Keratinocyte (primary cell): ENCODE measurements around the gene SRSF8. TPM values are rescaled to one million over a fixed set of nuclear protein-coding genes. Genes with fewer than 3 reads are reported as not detected.

ENCODE experiments used
- DNase-seq: peaks from one replicate; pipeline ENCODE4 v3.0.0-alpha.2; 2011; ENCODE audit warnings: low read depth, missing footprints, low spot score
- FAIRE-seq: peaks from 2 replicates; lab custom pipeline; 2011; peaks lifted over from hg19 to GRCh38; lab: Jason Lieb, UNC
- H2AFZ ChIP-seq: 2 replicates; pipeline ENCODE4 v1.6.0; 2012; ENCODE audit warnings: low read length, control low read depth, inconsistent platforms; ENCODE audit not compliant: control insufficient read depth
- H3K27ac ChIP-seq: 2 replicates; pipeline ENCODE4 v1.5.1; 2011; ENCODE audit warnings: low read length; ENCODE audit not compliant: control insufficient read depth, insufficient read depth
- H3K27me3 ChIP-seq: 3 replicates; pipeline ENCODE4 v1.6.0; 2011; ENCODE audit warnings: low read length; ENCODE audit not compliant: control insufficient read depth, insufficient read depth; ENCODE audit errors: extremely low read depth
- H3K36me3 ChIP-seq, 2 experiments: 2 replicates in 1 of 2; 3 replicates in 1 of 2; pipeline ENCODE4 v1.5.1; 2011; ENCODE audit warnings: low read length in 2 of 2, mild to moderate bottlenecking in 1 of 2; ENCODE audit not compliant: control insufficient read depth in 2 of 2, insufficient read depth in 2 of 2; ENCODE audit errors: extremely low read depth in 1 of 2
- H3K4me1 ChIP-seq: 3 replicates; pipeline ENCODE4 v1.5.1; 2011; ENCODE audit warnings: low read length; ENCODE audit not compliant: control insufficient read depth, insufficient read depth; ENCODE audit errors: extremely low read depth
- H3K4me2 ChIP-seq: 3 replicates; pipeline ENCODE4 v1.6.0; 2011; ENCODE audit warnings: low read depth, low read length; ENCODE audit not compliant: control insufficient read depth, insufficient read depth; ENCODE audit errors: extremely low read depth
- H3K4me3 ChIP-seq, 3 experiments: fragments of 200-600 bp in 1 of 3; sonication (generic) in 1 of 3; 2 replicates in 2 of 3; 3 replicates in 1 of 3; pipeline ENCODE4 v1.5.1; 2011 to 2016; ENCODE audit warnings: low read length in 3 of 3, mild to moderate bottlenecking in 3 of 3, control low read depth in 2 of 3, inconsistent platforms in 1 of 3, low read depth in 1 of 3, mixed read lengths in 1 of 3, mixed run types in 1 of 3, moderate library complexity in 1 of 3; ENCODE audit not compliant: control insufficient read depth in 2 of 3, insufficient read depth in 2 of 3; ENCODE audit errors: extremely low read depth in 1 of 3
- H3K79me2 ChIP-seq: 2 replicates; pipeline ENCODE4 v1.6.0; 2012; ENCODE audit warnings: low read length; ENCODE audit not compliant: control insufficient read depth, insufficient read depth
- H3K9ac ChIP-seq: 3 replicates; pipeline ENCODE4 v1.6.0; 2011; ENCODE audit warnings: low read length; ENCODE audit not compliant: control insufficient read depth, insufficient read depth; ENCODE audit errors: extremely low read depth
- H3K9me1 ChIP-seq: 3 replicates; pipeline ENCODE4 v1.6.0; 2011; ENCODE audit warnings: low read length; ENCODE audit not compliant: control insufficient read depth, insufficient read depth; ENCODE audit errors: extremely low read depth
- H3K9me3 ChIP-seq: 2 replicates; pipeline ENCODE4 v1.5.1; 2012; ENCODE audit warnings: low read depth, low read length; ENCODE audit not compliant: control insufficient read depth
- H4K20me1 ChIP-seq: 3 replicates; pipeline ENCODE4 v1.6.0; 2011; ENCODE audit warnings: low read length; ENCODE audit not compliant: control insufficient read depth, insufficient read depth; ENCODE audit errors: extremely low read depth
- CTCF ChIP-seq, 3 experiments: IDR thresholded peaks in 1 of 3; conservative IDR thresholded peaks in 1 of 3; optimal IDR thresholded peaks in 1 of 3; 2 replicates in 2 of 3; 3 replicates in 1 of 3; pipeline versions ENCODE3 to v1.5.1; 2011; ENCODE audit warnings: low read length in 3 of 3, mild to moderate bottlenecking in 3 of 3, moderate library complexity in 2 of 3, control low read depth in 1 of 3, inconsistent platforms in 1 of 3; ENCODE audit not compliant: insufficient read depth in 2 of 3; ENCODE audit errors: extremely low read depth in 1 of 3
- EZH2 ChIP-seq: IDR thresholded peaks from one replicate; pipeline ENCODE4 v1.6.1; 2012; ENCODE audit warnings: inconsistent platforms, mild to moderate bottlenecking, low read length, moderate library complexity
- dilution Hi-C: fragments of 300-500 bp; cut with MboI; formaldehyde crosslinking; loops from one replicate; pipeline ENCODE4 v1.7.0; 2020; ENCODE audit warnings: low sequenced_read_pairs; ENCODE audit not compliant: extremely low pct_ligation_motif_present
- polyA plus RNA-seq, 5 experiments: library from polyadenylated mRNA; depleted of rRNA in 3 of 5; stranded (reverse) in 3 of 5; stranded (forward) in 1 of 5; unstranded in 1 of 5; fragments of >200 nt; gene quantifications; 1 replicate in 1 of 5; 2 replicates in 3 of 5; 3 replicates in 1 of 5; pipeline versions ENCODE4 v1.2.1 to v1.2.3, GENCODE V29; 2011 to 2012; ENCODE audit warnings: missing spikeins in 2 of 5, low read depth in 1 of 5, low replicate concordance in 1 of 5

The SRSF8 gene
- polyA plus RNA-seq, 1 donor (not counting 4 experiments of a cell fraction or from before 2014, with no cell fraction given): 47.7 TPM

GRCh38 chr11:95103701-95104100 is 37.0 kb downstream of the SRSF8 start:
- FAIRE-seq: no peak
- no peaks in the 10 kb centered on the region for H3K9me3 ChIP-seq
- peaks cover 14% of the 10 kb centered on the region for H3K79me2 ChIP-seq
- peaks cover 41% of the 10 kb centered on the region for H3K4me1 ChIP-seq
- TF ChIP-seq EZH2 (no peak), CTCF (optimal IDR thresholded peaks at IDR 0.05 in 1 of 3, IDR thresholded peaks at IDR 0.05 in 1 of 3, conservative IDR thresholded peaks at IDR 0.05 in 1 of 3; ENCODE audit: extremely low read depth in 1 of 3, insufficient read depth in 2 of 3, low read length in 3 of 3) (no peak)
- no peaks in the 10 kb centered on the region for H3K9me1 ChIP-seq
- H3K9ac ChIP-seq: no peak overlapping the region
- no peaks in the 10 kb centered on the region for H4K20me1 ChIP-seq
- H3K36me3 ChIP-seq: no peaks in the 10 kb centered on the region
- no peak overlapping the region for H3K4me2 ChIP-seq
- peak overlapping the region; percentile 19 for H3K27ac ChIP-seq
- H3K4me3 ChIP-seq: no peak overlapping the region
- no peak overlapping the region for H2AFZ ChIP-seq
- dilution Hi-C loops: no loop called here
- no peak for DNase-seq
- no peaks in the 10 kb centered on the region for H3K27me3 ChIP-seq

- Histone ChIP-seq H3K9me3 (no peaks in the 10 kb centered on the region), H3K4me1 (peaks cover 45% of the 10 kb centered on the region), H3K4me3 (no peak overlapping the region), H3K9ac (no peak overlapping the region), H4K20me1 (no peaks in the 10 kb centered on the region), H3K27ac (peak overlapping the region; percentile 19), H3K79me2 (peaks cover 11% of the 10 kb centered on the region), H3K4me2 (peak overlapping the region; percentile 1), H2AFZ (no peak overlapping the region), H3K36me3 (no peaks in the 10 kb centered on the region), H3K27me3 (no peaks in the 10 kb centered on the region), H3K9me1 (no peaks in the 10 kb centered on the region)
- no peak for TF ChIP-seq EZH2
- TF ChIP-seq CTCF (optimal IDR thresholded peaks at IDR 0.05 in 1 of 3, IDR thresholded peaks at IDR 0.05 in 1 of 3, conservative IDR thresholded peaks at IDR 0.05 in 1 of 3; ENCODE audit: extremely low read depth in 1 of 3, insufficient read depth in 2 of 3, low read length in 3 of 3): no peak
- FAIRE-seq: no peak
- DNase-seq: no peak
- dilution Hi-C loops: no loop called here
Measured at GRCh38 chr11:95104121-95104830, 37.6 kb downstream of the SRSF8 start.
